HG02759 (cell line): ENCODE measurements around the gene TEX54.
"Not testable (repeated sequence)": the region's sequence is repeated elsewhere in the genome, so short reads cannot be mapped to it uniquely, and the experiment has no call there.

Experiments
- ATAC-seq: cut with Tn5 transposase; IDR thresholded peaks from one replicate; pipeline ENCODE4 v1.9.1; 2021; ENCODE audit warnings: mild to moderate bottlenecking, moderate library complexity; ENCODE audit not compliant: unreplicated experiment

TEX54 gene

GRCh38 chr11:62855571-62856332 lies 23.1 kb upstream of the TEX54 start:
- peak; percentile 86 for ATAC-seq

- no peak for ATAC-seq
Observed at GRCh38 chr11:62854825-62855570, 22.4 kb upstream of the TEX54 start.

DNA sequence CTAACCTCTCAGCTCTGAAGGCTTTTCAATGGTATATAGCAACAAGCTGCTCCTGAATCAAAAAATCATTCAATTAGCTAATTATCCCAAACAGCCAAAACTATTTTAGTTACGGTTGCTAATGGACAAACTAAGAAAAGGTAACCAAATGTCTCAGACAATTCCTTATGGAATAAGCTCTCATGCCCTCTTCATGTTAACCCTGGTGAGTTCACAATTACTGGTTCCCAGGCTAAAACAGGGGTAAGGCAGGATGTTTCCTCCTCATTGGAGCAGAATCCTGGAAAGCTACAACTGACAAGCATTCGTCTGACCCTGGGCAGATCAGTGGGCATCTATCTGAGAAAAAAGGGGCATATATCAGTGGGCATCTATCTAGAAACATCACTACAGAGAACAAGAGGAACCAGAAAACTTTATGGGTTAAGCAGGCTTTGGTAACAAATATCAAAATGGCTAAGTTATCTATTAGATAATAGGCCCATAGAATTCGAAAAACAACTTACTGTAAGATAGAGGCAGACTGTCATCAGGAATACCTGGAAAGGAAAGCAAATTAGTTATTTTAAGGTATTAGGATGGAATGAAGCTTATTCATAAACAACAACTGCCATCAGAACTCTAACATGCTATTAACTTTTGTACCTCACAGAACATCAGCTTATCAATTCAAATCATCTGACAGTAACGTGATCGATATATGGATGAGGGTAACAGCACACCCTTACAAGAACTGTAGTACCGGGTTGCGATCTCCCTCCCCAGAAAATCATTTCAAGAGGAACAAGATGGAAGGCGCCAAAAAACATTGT lies 21.6 kb upstream of the TEX54 start:
- ATAC-seq: no peak

- no peak for ATAC-seq
Observed at GRCh38 chr11:62853279-62853965, 20.8 kb upstream of the TEX54 start.

- no peak for ATAC-seq
Observed at GRCh38 chr11:62852523-62853188, 20.0 kb upstream of the TEX54 start.

- ATAC-seq: no peak
Observed at GRCh38 chr11:62851807-62852522, 19.3 kb upstream of the TEX54 start.

- no peak for ATAC-seq
Observed at GRCh38 chr11:62850911-62851806, 18.5 kb upstream of the TEX54 start.

GRCh38 chr11:62847767-62848314 lies 15.2 kb upstream of the TEX54 start:
- no peak for ATAC-seq

GRCh38 chr11:62846177-62846576 lies 13.5 kb upstream of the TEX54 start:
- ATAC-seq: no peak

- ATAC-seq: no peak
Observed at GRCh38 chr11:62844154-62844553, 11.5 kb upstream of the TEX54 start.

- ATAC-seq: no peak
Observed at GRCh38 chr11:62843466-62843865, 10.8 kb upstream of the TEX54 start.

GRCh38 chr11:62842891-62843290 lies 10.2 kb upstream of the TEX54 start:
- not testable (repeated sequence) for ATAC-seq

- ATAC-seq: no peak
Observed at GRCh38 chr11:62842171-62842741, 9.6 kb upstream of the TEX54 start.

- peak; percentile 63 for ATAC-seq
Observed at GRCh38 chr11:62841361-62842170, 8.9 kb upstream of the TEX54 start.

DNA sequence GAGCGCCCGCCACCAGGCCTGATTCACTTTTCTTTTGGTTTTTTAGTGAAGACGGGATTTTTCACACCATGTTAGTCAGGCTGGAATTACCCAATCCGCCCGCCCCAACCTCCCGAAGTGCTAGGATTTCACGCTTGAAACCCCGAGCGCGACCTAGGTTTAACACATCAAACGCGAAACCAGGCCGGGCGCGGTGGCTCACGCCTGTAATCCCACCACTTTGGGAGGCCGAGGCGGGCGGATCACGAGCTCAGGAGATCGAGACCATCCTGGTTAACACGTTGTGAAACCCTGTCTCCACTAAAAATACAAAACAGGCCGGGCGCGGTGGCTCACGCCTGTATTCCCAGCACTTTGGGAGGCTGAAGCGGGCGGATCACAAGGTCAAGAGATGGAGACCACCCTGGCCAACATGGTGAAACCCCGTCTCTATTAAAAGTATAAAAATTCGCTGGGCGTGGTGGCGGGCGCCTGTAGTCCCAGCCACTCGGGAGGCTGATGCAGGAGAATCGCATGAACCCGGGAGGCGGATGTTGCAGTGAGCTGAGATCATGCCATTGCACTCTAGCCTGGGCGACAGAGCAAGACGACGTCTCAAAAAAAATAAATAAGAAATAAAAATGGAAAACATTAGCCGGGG lies 8.2 kb upstream of the TEX54 start:
- ATAC-seq: not testable (repeated sequence)

GRCh38 chr11:62839050-62839945 lies 6.7 kb upstream of the TEX54 start, which contains the start of gene WDR74:
TSS of gene WDR74 (minus strand) at chr11:62839590. CDS start at chr11:62839570, 20 bp downstream.
- peak; percentile 54 for ATAC-seq
